HEK293 (cell line): ENCODE measurements around the gene METTL1.

Experiments used
- GLI2 ChIP-seq: fragments of 450-650 bp; formaldehyde crosslinking; IDR thresholded peaks from 2 replicates; pipeline ENCODE4; 2017; ENCODE audit warnings: missing biosample characterization, missing genetic modification characterization, low read depth, borderline replicate concordance
- INSM2 ChIP-seq: fragments of 450-650 bp; formaldehyde crosslinking; IDR thresholded peaks from 2 replicates; pipeline ENCODE4 v1.5.1; 2016; ENCODE audit warnings: missing biosample characterization, missing genetic modification characterization
- KLF16 ChIP-seq: fragments of 450-650 bp; formaldehyde crosslinking; IDR thresholded peaks from 2 replicates; pipeline ENCODE4 v1.5.1; 2017; ENCODE audit warnings: missing biosample characterization, missing genetic modification characterization
- KLF8 ChIP-seq: fragments of 450-650 bp; formaldehyde crosslinking; IDR thresholded peaks from 2 replicates; pipeline ENCODE4 v1.5.1; 2016; ENCODE audit warnings: missing biosample characterization, missing genetic modification characterization
- KLF9 ChIP-seq: fragments of 450-650 bp; formaldehyde crosslinking; IDR thresholded peaks from 2 replicates; pipeline ENCODE4 v1.5.1; 2016; ENCODE audit warnings: missing biosample characterization, missing genetic modification characterization, low read depth
- MYNN ChIP-seq: fragments of 450-650 bp; formaldehyde crosslinking; IDR thresholded peaks from 2 replicates; pipeline ENCODE4 v1.5.1; 2016; ENCODE audit warnings: missing biosample characterization, missing genetic modification characterization, borderline replicate concordance
- OSR2 ChIP-seq: fragments of 450-650 bp; formaldehyde crosslinking; IDR thresholded peaks from 2 replicates; pipeline ENCODE4 v1.5.1; 2016; ENCODE audit warnings: missing biosample characterization, missing genetic modification characterization
- PBX3 ChIP-seq: sonication (generic); formaldehyde crosslinking; IDR thresholded peaks from 2 replicates; pipeline ENCODE4 v1.8.1; 2022; ENCODE audit warnings: mild to moderate bottlenecking, moderate library complexity, missing genetic modification reagents
- ZBTB26 ChIP-seq: fragments of 450-650 bp; formaldehyde crosslinking; optimal IDR thresholded peaks from 2 replicates; pipeline ENCODE3; 2016; ENCODE audit warnings: missing biosample characterization, mild to moderate bottlenecking, missing genetic modification characterization
- ZBTB44 ChIP-seq: fragments of 450-650 bp; IDR thresholded peaks from 2 replicates; pipeline ENCODE4 v1.5.1; 2018; ENCODE audit warnings: missing biosample characterization, mild to moderate bottlenecking, missing genetic modification characterization
- ZNF155 ChIP-seq: fragments of 450-650 bp; formaldehyde crosslinking; IDR thresholded peaks from 2 replicates; pipeline ENCODE4 v1.5.1; 2016; ENCODE audit warnings: missing biosample characterization, missing genetic modification characterization
- ZNF2 ChIP-seq: fragments of 450-650 bp; formaldehyde crosslinking; IDR thresholded peaks from 2 replicates; pipeline ENCODE4 v1.5.1; 2016; ENCODE audit warnings: missing biosample characterization, missing genetic modification characterization
- ZNF211 ChIP-seq: fragments of 450-650 bp; formaldehyde crosslinking; IDR thresholded peaks from 2 replicates; pipeline ENCODE4 v1.5.1; 2016; ENCODE audit warnings: low read depth, missing biosample characterization, missing genetic modification characterization
- ZNF221 ChIP-seq: fragments of 450-650 bp; formaldehyde crosslinking; IDR thresholded peaks from 2 replicates; pipeline ENCODE4 v1.5.1; 2017; ENCODE audit warnings: missing biosample characterization, missing genetic modification characterization, borderline replicate concordance
- ZNF302 ChIP-seq: fragments of 450-650 bp; formaldehyde crosslinking; IDR thresholded peaks from 2 replicates; pipeline ENCODE4 v1.5.1; 2016; ENCODE audit warnings: missing biosample characterization, missing genetic modification characterization, low read depth
- ZNF341 ChIP-seq: fragments of 450-650 bp; formaldehyde crosslinking; IDR thresholded peaks from 2 replicates; pipeline ENCODE4; 2016; ENCODE audit warnings: low read depth, missing biosample characterization, missing genetic modification characterization
- ZNF404 ChIP-seq: fragments of 450-650 bp; formaldehyde crosslinking; IDR thresholded peaks from 2 replicates; pipeline ENCODE4 v1.5.1; 2017; ENCODE audit warnings: missing biosample characterization, missing genetic modification characterization
- ZNF488 ChIP-seq: fragments of 450-650 bp; formaldehyde crosslinking; IDR thresholded peaks from 2 replicates; pipeline ENCODE4 v1.5.1; 2016; ENCODE audit warnings: missing biosample characterization, missing genetic modification characterization
- ZNF510 ChIP-seq: fragments of 450-650 bp; formaldehyde crosslinking; IDR thresholded peaks from 2 replicates; pipeline ENCODE4 v1.5.1; 2018; ENCODE audit warnings: mild to moderate bottlenecking, missing genetic modification characterization, missing biosample characterization; ENCODE audit not compliant: insufficient replicate concordance
- ZNF544 ChIP-seq: fragments of 450-650 bp; formaldehyde crosslinking; IDR thresholded peaks from 2 replicates; pipeline ENCODE4 v1.5.0; 2017; ENCODE audit warnings: missing biosample characterization, missing genetic modification characterization
- ZNF621 ChIP-seq: fragments of 450-650 bp; formaldehyde crosslinking; IDR thresholded peaks from 2 replicates; pipeline ENCODE4 v1.5.1; 2017; ENCODE audit warnings: missing biosample characterization, missing genetic modification characterization
- ZNF624 ChIP-seq: fragments of 450-650 bp; formaldehyde crosslinking; IDR thresholded peaks from 2 replicates; pipeline ENCODE4 v1.5.1; 2017; ENCODE audit warnings: missing biosample characterization, missing genetic modification characterization
- ZNF645 ChIP-seq: fragments of 450-650 bp; formaldehyde crosslinking; IDR thresholded peaks from 2 replicates; pipeline ENCODE4; 2016; ENCODE audit warnings: missing biosample characterization, missing genetic modification characterization
- ZNF660 ChIP-seq: fragments of 450-650 bp; IDR thresholded peaks from 2 replicates; pipeline ENCODE4 v1.5.1; 2018; ENCODE audit warnings: missing biosample characterization, mild to moderate bottlenecking, missing genetic modification characterization
- ZNF664 ChIP-seq: fragments of 450-650 bp; formaldehyde crosslinking; IDR thresholded peaks from 2 replicates; pipeline ENCODE4 v1.5.1; 2016; ENCODE audit warnings: missing biosample characterization, missing genetic modification characterization
- ZNF692 ChIP-seq: fragments of 450-650 bp; formaldehyde crosslinking; IDR thresholded peaks from 2 replicates; pipeline ENCODE4 v1.5.1; 2016; ENCODE audit warnings: missing biosample characterization, missing genetic modification characterization
- ZNF701 ChIP-seq: fragments of 450-650 bp; formaldehyde crosslinking; IDR thresholded peaks from 2 replicates; pipeline ENCODE4 v1.5.1; 2016; ENCODE audit warnings: missing biosample characterization, missing genetic modification characterization
- ZNF768 ChIP-seq: fragments of 450-650 bp; formaldehyde crosslinking; IDR thresholded peaks from 2 replicates; pipeline ENCODE4 v1.5.1; 2018; ENCODE audit warnings: missing biosample characterization, mild to moderate bottlenecking, missing genetic modification characterization
- ZNF777 ChIP-seq: fragments of 450-650 bp; formaldehyde crosslinking; IDR thresholded peaks from 2 replicates; pipeline ENCODE4 v1.5.1; 2017; ENCODE audit warnings: missing biosample characterization, missing genetic modification characterization, borderline replicate concordance
- ZXDB ChIP-seq: fragments of 450-650 bp; formaldehyde crosslinking; IDR thresholded peaks from 2 replicates; pipeline ENCODE4 v1.5.1; 2016; ENCODE audit warnings: missing biosample characterization, missing genetic modification characterization

The METTL1 gene

GRCh38 chr12:57782608-57783465 lies 10.9 kb upstream of the METTL1 start, which contains the start of gene TSFM (continued):
- peak; percentile 93 for TF ChIP-seq INSM2 (tag by site-specific recombination)
- TF ChIP-seq ZNF692 = peak; percentile 89
- peak; percentile 37 for TF ChIP-seq MYNN (tag by site-specific recombination)
- peak; percentile 62; the same call in 1 of the 2 replicates for TF ChIP-seq ZNF664 (tag by site-specific recombination)
- TF ChIP-seq GLI2 (tag by site-specific recombination) = no peak; the same call in 1 of the 2 replicates
- no peak for TF ChIP-seq ZNF621 (tag by site-specific recombination)
- TF ChIP-seq ZNF660 = peak; percentile 98
- peak; percentile 76; the same call in 1 of the 2 replicates for TF ChIP-seq ZBTB44 (tag by site-specific recombination)
- no peak; the same call in none of the 2 replicates for TF ChIP-seq PBX3
- 0 out of 2 replicates have a peak, but pooled peaks have one; percentile 52 for TF ChIP-seq ZNF624 (tag by site-specific recombination)
- peak; percentile 89 for TF ChIP-seq KLF8 (tag by site-specific recombination)
- TF ChIP-seq ZNF777 = peak; percentile 69; the same call in 1 of the 2 replicates
- TF ChIP-seq OSR2 (tag by site-specific recombination) = no peak
- peak; percentile 42; the same call in 1 of the 2 replicates for TF ChIP-seq ZNF341 (tag by site-specific recombination)
- no peak for TF ChIP-seq ZNF302
- TF ChIP-seq ZNF211 (tag by site-specific recombination) = no peak
- peak; percentile 48; the same call in 1 of the 2 replicates for TF ChIP-seq ZNF645 (tag by site-specific recombination)
- peak; percentile 81 for TF ChIP-seq ZBTB26
- TF ChIP-seq ZNF701 (tag by site-specific recombination) = no peak
- no peak for TF ChIP-seq ZNF488 (tag by site-specific recombination)
- TF ChIP-seq ZNF404 (tag by site-specific recombination) = no peak
- no peak for TF ChIP-seq ZNF221
- peak; percentile 96 for TF ChIP-seq ZNF2 (tag by site-specific recombination)
- no peak for TF ChIP-seq ZNF510 (tag by site-specific recombination)
- TF ChIP-seq ZXDB (tag by site-specific recombination) = peak; percentile 96
- peak; percentile 88 for TF ChIP-seq KLF16 (tag by site-specific recombination)
- no peak for TF ChIP-seq ZNF155 (tag by site-specific recombination)
- no peak for TF ChIP-seq ZNF768
- TF ChIP-seq ZNF544 (tag by site-specific recombination) = no peak
- peak; percentile 61; the same call in 1 of the 2 replicates for TF ChIP-seq KLF9 (tag by site-specific recombination)
